HCT116 (cell line): ENCODE results near the gene MAP3K7CL. TPM values are rescaled to one million over a fixed set of nuclear protein-coding genes. Genes with fewer than 3 reads are reported as not detected.
A peak's percentile ranks its signal among the peaks of the same experiment; 100 is the strongest.

ENCODE experiments used
- ATAC-seq: fragments of 200-7000 bp; cut with Tn5 transposase; 2 replicates; pipeline ENCODE4 v1.9.1; 2020; ENCODE audit warnings: mild to moderate bottlenecking, moderate library complexity
- BruUV-seq: library from RNA; stranded (reverse); fragments of 400-500 nt; replicated peaks from 2 replicates; lab custom pipeline; 2021; lab: Mats Ljungman, UMichigan
- CTCF ChIA-PET: fragments of 300-600 bp; sonication (Branson Sonifier 250); formaldehyde crosslinking; loops from one replicate; lab custom pipeline; 2021; ENCODE audit warnings: antibody characterized with exemption; lab: Charles Lee
- POLR2A ChIA-PET: fragments of 300-600, 350-600 bp; sonication (Branson Sonifier 250); formaldehyde crosslinking; loops from one replicate; lab custom pipeline; 2021; ENCODE audit warnings: antibody characterized with exemption; lab: Charles Lee
- RAD21 ChIA-PET, 2 experiments: fragments of 300-600 bp; sonication (Branson Sonifier 250); formaldehyde crosslinking; loops; one replicate each; lab custom pipeline; 2023; ENCODE audit warnings: low total read pairs in 2 of 2; ENCODE audit not compliant: uncharacterized antibody in 2 of 2, unreplicated experiment in 2 of 2, low non-redundant PET in 1 of 2; lab: Charles Lee
- DNase-seq: peaks from one replicate; pipeline ENCODE4 v3.0.0-alpha.2; 2010; ENCODE audit warnings: low read depth, low spot score
- H2AFZ ChIP-seq: fragments of 200-600 bp; shearing (Covaris generic), sonication (generic); 2 replicates; pipeline ENCODE4 v1.6.1; 2017; ENCODE audit warnings: low read depth, mixed run types, mixed read lengths, antibody characterized with exemption, low read length; ENCODE audit not compliant: poor library complexity, severe bottlenecking
- H3K27ac ChIP-seq: 2 replicates; pipeline ENCODE4 v1.5.1; 2012; ENCODE audit warnings: low read depth, low read length
- H3K27me3 ChIP-seq: fragments of 200-600 bp; sonication (generic); 2 replicates; pipeline ENCODE4 v1.6.1; 2016; ENCODE audit warnings: mixed run types, low read length, mixed read lengths; ENCODE audit not compliant: insufficient read depth
- H3K36me3 ChIP-seq, 2 experiments: fragments of 200-500 bp in 1 of 2; fragments of 200-600 bp in 1 of 2; sonication (Bioruptor generic) in 1 of 2; sonication (generic) in 1 of 2; 2 replicates each; pipeline versions ENCODE4 v1.5.1 to v1.6.1; 2014 to 2016; ENCODE audit warnings: low read length in 2 of 2, inconsistent platforms in 1 of 2, mixed read lengths in 1 of 2, mixed run types in 1 of 2; ENCODE audit not compliant: insufficient read depth in 2 of 2, control insufficient read depth in 1 of 2
- H3K4me1 ChIP-seq, 2 experiments: fragments of 200-600 bp in 1 of 2; sonication (generic) in 1 of 2; 2 replicates each; pipeline versions ENCODE4 v1.5.1 to v1.6.1; 2012 to 2017; ENCODE audit warnings: low read length in 2 of 2, inconsistent platforms in 1 of 2, mild to moderate bottlenecking in 1 of 2, mixed read lengths in 1 of 2, mixed run types in 1 of 2, moderate library complexity in 1 of 2; ENCODE audit not compliant: insufficient read depth in 2 of 2, control insufficient read depth in 1 of 2
- H3K4me2 ChIP-seq: fragments of 200-600 bp; sonication (generic); 2 replicates; pipeline ENCODE4 v1.6.1; 2017; ENCODE audit warnings: mixed run types, low read length, mixed read lengths
- H3K4me3 ChIP-seq, 2 experiments: fragments of 200-600 bp in 1 of 2; sonication (generic) in 1 of 2; replicated peaks in 1 of 2; 2 replicates each; pipeline ENCODE4 v1.5.1; 2011 to 2016; ENCODE audit warnings: low read length in 2 of 2, control low read depth in 1 of 2, low read depth in 1 of 2, mild to moderate bottlenecking in 1 of 2, mixed read lengths in 1 of 2, mixed run types in 1 of 2
- H3K79me2 ChIP-seq: fragments of 200-600 bp; sonication (generic); 2 replicates; pipeline ENCODE4 v1.6.1; 2017; ENCODE audit warnings: mild to moderate bottlenecking, mixed run types, low read length, moderate library complexity, mixed read lengths; ENCODE audit not compliant: insufficient read depth
- H3K9ac ChIP-seq: fragments of 200-600 bp; sonication (generic); 2 replicates; pipeline ENCODE4 v1.6.1; 2016; ENCODE audit warnings: low read length, mixed read lengths
- H3K9me2 ChIP-seq: fragments of 200-600 bp; sonication (generic), shearing (Covaris generic); 2 replicates; pipeline ENCODE4 v1.6.1; 2017; ENCODE audit warnings: mixed run types, mild to moderate bottlenecking, moderate library complexity; ENCODE audit not compliant: insufficient read depth
- H3K9me3 ChIP-seq, 2 experiments: fragments of 200-500 bp in 1 of 2; fragments of 200-600 bp in 1 of 2; sonication (Bioruptor generic) in 1 of 2; sonication (generic) in 1 of 2; 2 replicates each; pipeline ENCODE4 v1.6.1; 2014 to 2017; ENCODE audit warnings: low read length in 2 of 2, mixed read lengths in 2 of 2, inconsistent platforms in 1 of 2, low read depth in 1 of 2, mild to moderate bottlenecking in 1 of 2, mixed run types in 1 of 2, moderate library complexity in 1 of 2; ENCODE audit not compliant: control insufficient read depth in 1 of 2, insufficient read depth in 1 of 2
- H4K20me1 ChIP-seq: fragments of 200-600 bp; sonication (generic), shearing (Covaris generic); 2 replicates; pipeline ENCODE4 v1.6.1; 2017; ENCODE audit warnings: mixed run types, mild to moderate bottlenecking, moderate library complexity; ENCODE audit not compliant: insufficient read depth
- ATF3 ChIP-seq: IDR thresholded peaks from 2 replicates; pipeline ENCODE4 v1.6.1; 2012
- CEBPB ChIP-seq: IDR thresholded peaks from 2 replicates; pipeline ENCODE4 v1.6.1; 2012; ENCODE audit warnings: low read depth
- CTCF ChIP-seq, 3 experiments: fragments of 200-600 bp in 1 of 3; sonication (generic) in 1 of 3; IDR thresholded peaks in 2 of 3; conservative IDR thresholded peaks in 1 of 3; 2 replicates each; pipeline ENCODE4 v1.5.1; 2012 to 2017; ENCODE audit warnings: low read depth in 2 of 3, low read length in 2 of 3, antibody characterized with exemption in 1 of 3, borderline replicate concordance in 1 of 3, control low read depth in 1 of 3, mild to moderate bottlenecking in 1 of 3, mixed read lengths in 1 of 3, mixed run types in 1 of 3, moderate library complexity in 1 of 3; ENCODE audit not compliant: insufficient read depth in 1 of 3
- EGR1 ChIP-seq: IDR thresholded peaks from 2 replicates; pipeline ENCODE4 v1.6.1; 2012; ENCODE audit warnings: low read depth
- ELF1 ChIP-seq: IDR thresholded peaks from 2 replicates; pipeline ENCODE4 v1.6.1; 2012; ENCODE audit warnings: low read depth, borderline replicate concordance
- EZH2phosphoT487 ChIP-seq: fragments of 200-600 bp; IDR thresholded peaks from 2 replicates; pipeline ENCODE4 v1.6.1; 2018; ENCODE audit warnings: antibody characterized with exemption, borderline replicate concordance
- JUND ChIP-seq: IDR thresholded peaks from 2 replicates; pipeline ENCODE4 v1.6.1; 2012
- MAX ChIP-seq: IDR thresholded peaks from 2 replicates; pipeline ENCODE4 v1.6.1; 2012
- POLR2A ChIP-seq: IDR thresholded peaks from 2 replicates; pipeline ENCODE4 v1.7.0; 2011; ENCODE audit warnings: borderline replicate concordance; ENCODE audit not compliant: insufficient read depth, insufficient read length; ENCODE audit errors: extremely low read depth
- POLR2AphosphoS5 ChIP-seq: IDR thresholded peaks from 2 replicates; pipeline ENCODE4 v1.6.1; 2011; ENCODE audit warnings: mild to moderate bottlenecking, low read depth, low read length, moderate library complexity
- REST ChIP-seq: IDR thresholded peaks from 2 replicates; pipeline ENCODE4 v1.6.1; 2012; ENCODE audit warnings: low read depth
- SP1 ChIP-seq: IDR thresholded peaks from 2 replicates; pipeline ENCODE4 v1.6.1; 2012; ENCODE audit warnings: low read depth
- TCF7L2 ChIP-seq: IDR thresholded peaks from 2 replicates; pipeline ENCODE4 v1.7.0; 2011; ENCODE audit warnings: borderline replicate concordance, inconsistent platforms; ENCODE audit not compliant: insufficient read depth, insufficient read length; ENCODE audit errors: extremely low read depth
- YY1 ChIP-seq: IDR thresholded peaks from 2 replicates; pipeline ENCODE4 v1.6.1; 2011; ENCODE audit warnings: low read length, low read depth, moderate library complexity, mild to moderate bottlenecking; ENCODE audit not compliant: insufficient replicate concordance; ENCODE audit errors: extremely low read depth
- ZNF274 ChIP-seq: fragments of 200-500 bp; sonication (Bioruptor generic); IDR thresholded peaks from 2 replicates; pipeline ENCODE4 v1.6.1; 2014; ENCODE audit warnings: mild to moderate bottlenecking, low read depth, low read length, inconsistent platforms
- intact Hi-C: fragments of 100-400 bp; cut with micrococcal nuclease; formaldehyde crosslinking; loops from 2 replicates; pipeline ENCODE4 v1.10.0; 2022
- total RNA-seq: library from RNA; stranded (reverse); gene quantifications from one replicate; pipeline ENCODE4 v1.2.1, GENCODE V29; 2021; ENCODE audit not compliant: unreplicated experiment

The MAP3K7CL gene
- total RNA-seq, 1 experiment from 2014 or later: 0.57 TPM

GRCh38 chr21:29115899-29116298 is 14.5 kb upstream of the MAP3K7CL start:
- H3K4me2 ChIP-seq: no peak overlapping the region
- TF ChIP-seq EGR1 (no peak), TCF7L2 (no peak)
- TF ChIP-seq, all 23 proteins: peak for 0
- Histone ChIP-seq H3K27ac (no peak overlapping the region), H4K20me1 (no peaks in the 10 kb centered on the region), H3K79me2 (no peaks in the 10 kb centered on the region), H3K4me1 (peaks cover 4 to 10% of the 10 kb centered on the region in 2 experiments; a peak in 3 of 4 replicates), H3K9ac (no peak overlapping the region), H3K36me3 (no peaks in the 10 kb centered on the region), H3K9me2 (no peaks in the 10 kb centered on the region), H3K27me3 (no peaks in the 10 kb centered on the region), H2AFZ (no peak overlapping the region), H3K4me3 (no peak overlapping the region), H3K9me3 (no peaks in the 10 kb centered on the region)
- ChIA-PET POLR2A (no interaction called here), CTCF (no interaction called here), RAD21 (no interaction called here)
- intact Hi-C loops: no loop called here
- no peak for ATAC-seq
- BruUV-seq: no TSS peak
- no peak for DNase-seq

- no peak for ATAC-seq
- Histone ChIP-seq H2AFZ (peak overlapping the region; percentile 54), H3K9me3 (no peaks in the 10 kb centered on the region), H3K9me2 (no peaks in the 10 kb centered on the region), H3K36me3 (no peaks in the 10 kb centered on the region), H4K20me1 (no peaks in the 10 kb centered on the region), H3K9ac (no peak overlapping the region), H3K4me2 (no peak overlapping the region), H3K79me2 (no peaks in the 10 kb centered on the region), H3K4me3 (no peak overlapping the region), H3K4me1 (peaks cover 4 to 10% of the 10 kb centered on the region in 2 experiments; a peak in 3 of 4 replicates), H3K27ac (no peak overlapping the region), H3K27me3 (no peaks in the 10 kb centered on the region)
- ChIA-PET CTCF (no interaction called here), POLR2A (no interaction called here), RAD21 (no interaction called here)
- intact Hi-C loops: no loop called here
- no peak for DNase-seq
- no TSS peak for BruUV-seq
- TF ChIP-seq EGR1 (no peak), POLR2A (no peak), JUND (no peak), ATF3 (no peak), ELF1 (no peak), YY1 (no peak), MAX (no peak), ZNF274 (no peak), CTCF (IDR thresholded peaks at IDR 0.05 in 2 of 3, conservative IDR thresholded peaks at IDR 0.05 in 1 of 3; ENCODE audit: borderline replicate concordance in 1 of 3, insufficient read depth in 1 of 3, low read depth in 2 of 3, low read length in 2 of 3) (no peak), REST (no peak), POLR2AphosphoS5 (no peak), CEBPB (no peak), EZH2phosphoT487 (no peak), SP1 (no peak)
Observed at GRCh38 chr21:29117372-29117955, 13.0 kb upstream of the MAP3K7CL start.
